GM19099 (cell line): ENCODE data around the gene LRRC23.

ENCODE experiments used
- POLR2A ChIP-seq: IDR thresholded peaks from 3 replicates; pipeline ENCODE4 v1.6.1; 2011; ENCODE audit warnings: low read depth; ENCODE audit not compliant: insufficient read length; ENCODE audit errors: extremely low read depth

Gene LRRC23

GRCh38 chr12:6904280-6905276 is at the start of gene LRRC23:
Gene LRRC23, plus strand, starts transcription at chr12:6904822. Its CDS starts 812 bp downstream, at chr12:6905634.
- peak; percentile 47 for TF ChIP-seq POLR2A

GRCh38 chr12:6855322-6855721 is 49.3 kb upstream of the LRRC23 start:
- TF ChIP-seq POLR2A: no peak

- TF ChIP-seq POLR2A: no peak
Measured at GRCh38 chr12:6858799-6859198, 45.8 kb upstream of the LRRC23 start.

GRCh38 chr12:6860116-6860515 is 44.5 kb upstream of the LRRC23 start:
- TF ChIP-seq POLR2A: no peak

GRCh38 chr12:6860942-6861341 is 43.7 kb upstream of the LRRC23 start:
- TF ChIP-seq POLR2A: no peak

GRCh38 chr12:6861391-6861790 is 43.2 kb upstream of the LRRC23 start:
- TF ChIP-seq POLR2A: no peak

GRCh38 chr12:6863033-6863432 is 41.6 kb upstream of the LRRC23 start:
- no peak for TF ChIP-seq POLR2A

- no peak for TF ChIP-seq POLR2A
Measured at GRCh38 chr12:6863586-6864321, 40.9 kb upstream of the LRRC23 start.

GRCh38 chr12:6866163-6866919 is 38.3 kb upstream of the LRRC23 start:
- no peak for TF ChIP-seq POLR2A

- TF ChIP-seq POLR2A: no peak
Measured at GRCh38 chr12:6866920-6867412, 37.7 kb upstream of the LRRC23 start.

- TF ChIP-seq POLR2A: peak; percentile 98
Measured at GRCh38 chr12:6867413-6868210, 37.0 kb upstream of the LRRC23 start, which contains the start of gene TPI1. Gene TPI1, plus strand, starts transcription at chr12:6867531. Its CDS starts 36 bp downstream, at chr12:6867567.

- no peak for TF ChIP-seq POLR2A
Measured at GRCh38 chr12:6868211-6869048, 36.2 kb upstream of the LRRC23 start.
